Hematopoietic multipotent progenitor cell (in vitro differentiated cells): Measurements from ENCODE around the gene OR6Q1. TPM values are rescaled to one million over a fixed set of nuclear protein-coding genes. Genes with fewer than 3 reads are reported as not detected.
"Not testable (repeated sequence)": the region's sequence is repeated elsewhere in the genome, so short reads cannot be mapped to it uniquely, and the experiment has no call there.

Experiments used
- DNase-seq, 3 donors: peaks; one replicate each; pipeline ENCODE4 v3.0.0-alpha.2; 2011 to 2015; ENCODE audit warnings: low read depth in 2 of 3, low spot score in 2 of 3
- total RNA-seq: library from RNA; depleted of rRNA; stranded (reverse); fragments of >200 nt; gene quantifications from one replicate; pipeline ENCODE4 v1.2.3, GENCODE V29; 2012

OR6Q1 gene
- total RNA-seq, result not detected

GRCh38 chr11:58030653-58031052 is at the start of gene OR6Q1:
Gene OR6Q1 (plus strand): TSS chr11:58030953. CDS start chr11:58030953, 0 bp downstream.
- no peak for DNase-seq

GRCh38 chr11:57981536-57981935 is 49.2 kb upstream of the OR6Q1 start:
- DNase-seq, result no peak

- DNase-seq, result no peak
These were observed 48.0 kb upstream of the OR6Q1 start for GRCh38 chr11:57982776-57983175.

- DNase-seq, result no peak
These were observed 47.6 kb upstream of the OR6Q1 start for GRCh38 chr11:57983191-57983590.

- not testable (repeated sequence) for DNase-seq
These were observed 31.2 kb upstream of the OR6Q1 start for GRCh38 chr11:57999523-57999922.

- not testable (repeated sequence) for DNase-seq
These were observed 30.7 kb upstream of the OR6Q1 start for GRCh38 chr11:58000021-58000420.

GRCh38 chr11:58000699-58001098 is 30.1 kb upstream of the OR6Q1 start:
- DNase-seq, result no peak

GRCh38 chr11:58003036-58003435 is 27.7 kb upstream of the OR6Q1 start:
- no peak for DNase-seq

- no peak for DNase-seq
These were observed 27.2 kb upstream of the OR6Q1 start for GRCh38 chr11:58003591-58003990.

GRCh38 chr11:58004664-58005063 is 26.1 kb upstream of the OR6Q1 start:
- DNase-seq, result no peak

- no peak for DNase-seq
These were observed 23.8 kb upstream of the OR6Q1 start for GRCh38 chr11:58006940-58007339.

GRCh38 chr11:58011771-58012170 is 19.0 kb upstream of the OR6Q1 start:
- no peak for DNase-seq

GRCh38 chr11:58023435-58023931 is 7.3 kb upstream of the OR6Q1 start, which contains the start of gene OR9Q1:
Gene OR9Q1 (plus strand): TSS chr11:58023881. CDS start chr11:58179445, 155,564 bp downstream.
- DNase-seq, result no peak

GRCh38 chr11:58024601-58025091 is 6.1 kb upstream of the OR6Q1 start:
- DNase-seq, result no peak

- no peak for DNase-seq
These were observed 3.4 kb upstream of the OR6Q1 start for GRCh38 chr11:58027341-58027740.

GRCh38 chr11:58028687-58029411 is 1.9 kb upstream of the OR6Q1 start:
- no peak for DNase-seq

- DNase-seq, result no peak
These were observed 3.7 kb downstream of the OR6Q1 start for GRCh38 chr11:58034471-58034870.

- DNase-seq, result no peak
These were observed 8.8 kb downstream of the OR6Q1 start for GRCh38 chr11:58039589-58039988.

GRCh38 chr11:58043379-58043778 is 12.6 kb downstream of the OR6Q1 start:
- DNase-seq, result no peak

GRCh38 chr11:58046231-58046630 is 15.5 kb downstream of the OR6Q1 start:
- no peak for DNase-seq

GRCh38 chr11:58047818-58048217 is 17.1 kb downstream of the OR6Q1 start:
- DNase-seq, result no peak

- no peak for DNase-seq
These were observed 25.2 kb downstream of the OR6Q1 start for GRCh38 chr11:58055806-58056401.
